ENCODE data around the gene IL10.

Gene IL10

GRCh38 chr1:206734499-206735142 is 37.7 kb downstream of the IL10 start:
- DNase-seq (ENCODE audit: low read depth): peak; percentile 73

DNA sequence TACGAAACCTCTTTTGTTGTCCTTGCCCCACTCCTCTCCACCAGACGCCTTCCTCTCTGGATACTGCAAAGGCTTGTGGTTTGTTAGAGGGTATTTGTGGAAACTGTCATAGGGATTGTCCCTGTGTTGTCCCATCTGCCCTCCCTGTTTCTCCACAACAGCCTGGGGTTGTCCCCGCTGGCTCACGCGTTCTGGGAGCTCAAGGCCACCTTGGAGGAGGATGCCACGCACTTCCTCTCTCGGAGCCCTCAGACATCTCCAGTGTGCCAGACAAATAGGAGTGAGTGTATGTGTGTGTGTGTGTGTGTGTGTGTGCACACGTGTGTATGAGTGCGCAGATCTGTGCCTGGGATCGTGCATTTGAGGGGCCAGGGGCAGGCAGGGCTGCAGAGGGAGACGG is 39.3 kb downstream of the IL10 start:
- DNase-seq (ENCODE audit: low read depth): no peak

GRCh38 chr1:206732508-206732907 is 39.8 kb downstream of the IL10 start:
- no peak for DNase-seq (ENCODE audit: low read depth)

DNA sequence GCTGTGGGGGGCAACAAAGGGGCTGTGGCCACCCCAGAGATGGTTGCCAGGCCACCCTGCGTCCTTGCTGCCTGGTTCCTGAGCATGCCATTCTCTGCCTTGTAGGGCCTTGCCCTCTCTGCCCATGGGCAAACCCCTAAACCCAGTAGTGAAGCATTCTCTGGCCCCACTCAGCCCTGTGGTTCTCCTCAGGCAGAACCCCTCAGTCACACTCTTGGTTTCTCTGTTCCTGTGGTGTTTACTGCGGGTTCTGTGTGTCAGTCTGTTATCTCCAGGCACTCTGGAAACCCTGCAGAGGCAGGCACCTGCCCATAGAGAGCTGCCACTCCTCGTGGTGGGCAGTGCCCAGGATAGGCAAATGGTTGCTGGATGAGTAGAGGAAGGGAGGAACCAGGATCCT is 42.8 kb downstream of the IL10 start:
- no peak for DNase-seq (ENCODE audit: low read depth)

DNA sequence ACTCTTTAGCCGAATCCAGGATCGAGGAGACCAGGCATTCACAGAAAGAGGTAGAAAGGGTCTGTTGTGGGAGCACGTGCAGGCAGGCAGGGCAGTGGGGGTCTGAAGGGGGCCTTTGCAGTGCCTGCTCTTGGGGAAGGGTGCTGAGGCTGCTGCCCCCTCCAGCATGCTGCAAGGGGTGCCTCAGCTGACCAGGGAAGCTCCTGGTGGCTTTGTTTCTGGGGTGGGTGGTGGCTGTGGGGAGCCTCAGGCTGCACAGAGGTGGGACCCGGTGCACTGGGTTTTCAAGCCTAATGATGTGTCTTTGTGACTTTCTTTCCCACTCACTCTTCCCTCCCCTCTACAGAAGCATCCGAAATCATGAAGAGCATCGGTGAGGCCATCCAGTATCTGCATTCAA is 43.2 kb downstream of the IL10 start:
- no peak for DNase-seq (ENCODE audit: low read depth)

- no peak for DNase-seq (ENCODE audit: low read depth)
Measured at GRCh38 chr1:206728697-206728987, 43.7 kb downstream of the IL10 start.

- no peak for DNase-seq (ENCODE audit: low read depth)
Measured at GRCh38 chr1:206727981-206728696, 44.2 kb downstream of the IL10 start.

GRCh38 chr1:206725109-206725963 is 47.0 kb downstream of the IL10 start:
- DNase-seq (ENCODE audit: low read depth): no peak

DNA sequence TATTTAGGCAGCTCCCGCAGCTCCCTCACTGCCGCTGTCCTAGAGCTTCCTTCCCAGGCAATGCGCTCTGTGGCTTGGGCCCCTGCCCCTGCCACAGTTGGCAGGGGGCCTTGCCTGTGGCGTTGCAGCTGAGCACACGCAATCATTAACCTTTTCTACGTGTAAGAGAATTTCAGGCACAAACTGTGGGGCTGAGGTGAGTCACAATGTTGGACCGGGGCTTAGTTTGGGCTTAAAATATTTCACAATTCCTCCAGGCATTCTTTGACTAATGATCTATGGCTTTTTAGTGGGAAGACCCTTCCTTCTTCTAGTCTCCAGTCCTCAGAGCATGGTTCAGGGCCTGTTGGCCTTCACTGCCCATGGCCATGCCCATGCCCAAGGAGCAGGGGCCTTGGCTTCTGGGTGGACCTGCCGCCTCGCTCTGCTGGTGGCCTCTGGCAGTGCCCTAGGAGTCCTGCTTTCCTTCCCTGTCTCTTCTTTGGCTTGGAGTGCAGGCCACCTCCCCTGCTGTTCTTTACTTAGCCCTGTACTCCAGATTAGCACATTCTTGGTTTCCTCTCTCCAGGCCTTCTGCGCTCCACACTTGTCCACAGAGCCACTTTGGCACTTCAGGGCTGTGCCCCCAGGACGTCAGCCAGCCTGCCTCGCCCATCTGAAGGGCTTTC is 48.4 kb downstream of the IL10 start:
- no peak for DNase-seq (ENCODE audit: low read depth)

DNA sequence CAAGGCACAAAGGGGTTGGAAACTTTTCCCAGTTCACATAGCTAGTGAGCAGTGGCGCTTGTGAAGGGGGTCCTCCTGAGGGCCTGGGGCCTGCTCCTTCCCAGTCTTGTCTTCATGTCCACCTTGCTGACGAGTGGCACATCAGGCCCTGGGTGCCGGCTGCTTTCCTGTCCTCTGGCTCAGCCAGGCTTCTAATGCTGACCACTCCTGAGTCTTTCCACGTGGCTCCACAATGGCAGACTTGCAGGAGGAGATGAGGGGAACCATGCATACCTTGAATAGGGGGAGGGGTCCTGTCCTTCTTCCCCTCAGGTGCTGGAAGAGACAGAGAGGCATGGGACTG is 48.9 kb downstream of the IL10 start:
- no peak for DNase-seq (ENCODE audit: low read depth)

- DNase-seq (ENCODE audit: low read depth): no peak
Measured at GRCh38 chr1:206722751-206723461, 49.4 kb downstream of the IL10 start.

DNA sequence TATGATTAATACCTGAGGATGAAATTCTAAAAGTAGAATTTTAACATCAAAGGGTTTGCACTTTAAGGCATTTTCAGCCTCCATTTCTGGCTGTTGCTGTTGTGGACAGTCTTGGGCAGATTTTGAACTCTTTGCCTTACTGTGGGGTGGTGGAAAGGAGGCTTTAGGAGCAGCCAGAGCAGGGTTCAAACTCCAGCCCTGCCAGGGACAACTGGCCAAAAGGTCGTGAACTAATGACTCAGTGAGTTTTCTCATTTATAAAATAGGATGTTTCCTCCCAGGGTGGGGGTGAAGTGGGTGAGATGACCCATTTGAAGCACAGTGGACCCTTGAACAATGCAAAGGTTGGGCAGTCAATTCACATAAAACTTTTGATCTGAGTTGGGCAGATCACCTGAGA is 50.8 kb downstream of the IL10 start:
- no peak for DNase-seq (ENCODE audit: low read depth)

DNA sequence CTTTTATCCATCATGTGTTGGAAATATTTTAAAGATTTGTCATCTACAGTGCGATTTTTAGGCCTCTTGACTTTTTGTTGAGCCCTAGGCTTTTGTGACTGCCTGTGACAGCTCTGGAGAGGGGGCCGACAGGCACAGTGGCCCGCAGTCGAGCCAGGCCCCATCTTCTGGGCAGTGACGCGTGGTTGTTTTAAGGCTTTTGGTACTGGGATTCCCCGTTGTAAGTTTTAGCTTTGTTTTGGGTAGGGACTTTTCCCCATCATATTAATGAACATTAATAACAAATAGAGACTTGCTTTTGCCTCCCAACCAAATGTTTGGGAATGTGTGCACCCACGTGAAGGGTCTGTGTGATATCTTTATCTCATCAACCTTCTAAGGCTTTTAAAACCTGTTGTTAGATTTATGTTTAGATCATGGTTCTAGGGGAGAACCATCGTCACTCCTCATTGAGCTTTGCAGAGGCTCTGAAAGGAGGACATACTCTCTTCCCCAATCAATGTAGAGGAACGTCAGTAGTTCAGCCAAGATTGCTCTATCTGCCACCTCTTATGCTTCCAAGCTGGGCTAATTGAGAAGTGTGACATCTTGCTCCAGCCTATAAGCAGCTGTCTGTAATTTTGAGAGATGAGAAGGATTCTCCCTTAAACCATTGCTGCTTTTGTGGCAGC is 53.0 kb downstream of the IL10 start:
- no peak for DNase-seq (ENCODE audit: low read depth)

DNA sequence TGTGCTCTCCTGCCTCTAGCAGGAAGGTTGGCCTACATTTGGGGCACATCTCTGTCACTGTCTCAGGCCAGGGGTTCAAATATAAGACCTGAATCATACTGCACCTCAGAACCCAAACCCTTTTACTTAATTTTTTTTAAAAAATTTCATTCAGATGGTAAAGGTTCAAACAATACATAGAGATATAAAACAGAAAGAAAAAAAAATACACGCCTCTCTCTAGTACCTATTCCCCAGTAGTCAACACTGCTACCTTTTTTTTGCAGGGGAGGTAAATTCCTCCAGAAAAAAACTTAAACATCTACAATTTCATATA is 54.7 kb downstream of the IL10 start:
- DNase-seq (ENCODE audit: low read depth): no peak

Measured in activated gamma-delta T cell treated with anti-CD3 and anti-CD28 coated beads, Interleukin-2, amount 50 U/mL, for 16 hours (primary cell).